Stimulated activated CD4-positive, alpha-beta T cell treated with anti-CD3 and anti-CD28 coated beads, Interleukin-4, amount 100 ng/mL, for 24 hours (primary cell): ENCODE data around the gene MGAT5.
"Not testable (repeated sequence)": the region's sequence is repeated elsewhere in the genome, so short reads cannot be mapped to it uniquely, and the experiment has no call there.

Experiments
- DNase-seq: peaks from one replicate; pipeline ENCODE4 v3.0.0-alpha.2; 2020

MGAT5 gene

DNA sequence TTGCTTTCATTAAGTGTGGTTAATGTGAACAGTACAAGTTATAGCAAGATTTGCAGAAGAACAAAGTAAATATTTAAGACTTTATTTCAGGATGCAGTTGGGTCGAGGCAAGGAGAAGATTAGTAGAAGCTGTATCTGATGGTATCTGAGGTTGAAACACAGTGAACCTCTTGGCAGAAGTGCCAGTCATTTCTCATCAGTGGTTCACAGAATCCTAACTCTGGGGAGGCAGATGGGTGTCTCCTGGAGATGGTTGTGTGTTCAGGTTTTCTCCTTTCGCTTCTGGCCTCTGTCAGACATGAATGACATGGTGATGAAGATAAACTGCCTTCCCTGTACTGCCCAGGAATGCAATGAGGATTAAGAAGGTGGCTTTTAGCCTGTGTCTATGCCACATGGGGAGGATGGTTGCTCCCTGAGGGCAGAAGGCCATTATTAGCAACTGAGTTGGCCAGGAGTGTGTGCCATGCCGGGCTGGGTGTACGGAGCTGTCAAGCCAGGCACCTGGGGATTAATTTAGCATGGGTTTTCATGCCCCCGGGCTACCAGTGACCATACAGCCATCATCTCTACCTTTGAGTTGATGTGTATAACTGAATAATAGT is 28.0 kb downstream of the MGAT5 start:
- no peak for DNase-seq

DNA sequence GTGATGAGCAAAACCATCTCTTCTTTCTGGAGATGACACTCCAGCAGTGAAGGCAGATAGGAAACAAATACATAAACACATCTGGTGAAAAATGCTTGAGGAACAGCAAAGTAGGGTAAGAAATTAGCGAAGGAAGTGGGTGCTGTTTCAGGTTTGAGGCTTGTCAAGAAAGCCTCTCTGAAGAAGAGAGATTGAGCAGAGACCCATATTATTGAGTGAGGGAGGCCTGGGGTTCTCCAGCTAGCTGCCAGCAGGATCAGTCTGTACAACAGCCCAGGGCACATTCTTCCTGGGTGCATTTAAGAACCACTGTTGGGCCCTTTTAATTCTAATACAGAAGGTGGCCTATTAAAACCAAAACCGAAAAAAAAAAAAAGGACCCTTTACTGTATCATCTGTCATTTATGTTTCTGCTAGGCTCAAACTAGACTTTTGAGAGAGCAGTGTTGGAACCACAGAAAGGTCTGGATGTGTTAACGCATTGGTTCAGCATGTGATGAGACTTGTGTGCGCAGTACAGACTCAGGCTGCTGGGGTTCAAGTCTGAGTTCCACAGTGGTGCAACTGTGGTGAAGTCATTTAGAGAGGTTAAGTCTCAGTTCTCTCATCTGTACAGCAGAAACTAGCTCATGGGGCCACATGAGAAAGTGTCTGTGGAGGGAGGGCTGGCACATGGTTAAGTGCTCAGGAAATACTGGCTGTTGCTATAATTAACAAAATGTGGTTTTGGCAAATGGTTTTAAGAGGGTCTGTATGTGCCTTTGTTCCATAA is 28.9 kb downstream of the MGAT5 start:
- DNase-seq: peak; percentile 56

DNA sequence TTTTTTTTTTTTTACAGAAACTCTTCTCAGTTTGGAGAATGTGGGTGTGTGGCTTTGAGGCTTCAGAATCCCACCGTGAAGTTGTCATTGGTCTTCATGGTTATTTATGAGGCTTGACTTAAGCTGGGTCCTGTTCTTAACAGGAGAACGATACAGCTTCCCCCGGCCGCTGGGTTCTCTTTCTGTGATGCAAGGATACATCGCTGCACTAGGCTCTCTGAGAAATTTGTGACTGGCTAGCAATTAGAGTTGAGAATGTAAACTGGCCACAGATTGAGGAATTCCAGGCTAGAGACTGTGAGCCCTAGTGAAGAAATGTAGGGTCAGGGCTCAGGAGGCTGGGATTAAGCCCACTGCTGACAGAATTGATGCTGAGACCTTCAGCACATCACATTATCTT is 29.8 kb downstream of the MGAT5 start:
- no peak for DNase-seq

DNA sequence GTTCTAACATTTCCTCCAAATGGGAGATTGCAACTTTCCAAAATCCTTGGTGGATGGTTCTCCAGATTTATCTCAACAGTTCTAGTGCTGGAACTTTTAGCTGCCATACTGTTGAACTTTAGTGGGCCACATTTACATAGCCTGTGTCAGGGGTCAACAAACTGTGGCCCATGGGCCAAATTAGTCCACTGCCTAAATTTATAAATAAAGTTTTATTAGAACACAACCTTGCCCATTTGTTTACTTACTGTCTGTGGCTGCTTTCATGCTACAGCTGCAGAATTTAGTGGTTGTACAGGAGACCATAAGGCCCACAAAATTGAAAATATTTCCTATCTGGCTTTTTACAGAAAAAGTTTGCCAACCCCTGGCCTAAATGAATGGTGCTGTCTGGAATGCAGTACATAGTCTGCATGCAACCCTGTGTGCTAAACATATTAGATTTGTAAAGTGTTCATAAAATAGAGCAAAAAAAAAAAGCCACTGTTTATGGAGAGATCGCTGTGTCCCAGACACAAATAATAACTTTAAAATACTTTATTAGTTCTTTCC is 30.3 kb downstream of the MGAT5 start:
- DNase-seq: no peak

DNA sequence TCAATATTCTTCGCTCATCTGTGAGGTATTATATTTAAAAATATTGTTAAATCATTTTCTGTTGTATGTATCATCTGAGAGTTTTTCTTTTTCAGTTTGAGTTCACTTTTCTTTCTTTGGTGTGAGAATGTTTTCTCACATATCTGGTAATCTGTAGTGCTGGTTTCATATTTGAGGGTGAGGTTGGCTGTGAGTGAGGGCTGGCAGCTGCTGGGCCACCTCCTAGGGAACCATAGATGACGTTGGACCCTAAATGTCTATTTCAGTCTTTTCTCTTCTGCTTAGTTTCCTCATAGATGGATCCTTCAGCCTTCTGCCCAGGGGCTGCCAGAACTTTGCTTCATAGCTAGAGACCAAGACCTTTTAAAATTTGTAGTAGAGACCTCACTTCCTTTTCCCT is 33.5 kb downstream of the MGAT5 start:
- peak; percentile 31 for DNase-seq

DNA sequence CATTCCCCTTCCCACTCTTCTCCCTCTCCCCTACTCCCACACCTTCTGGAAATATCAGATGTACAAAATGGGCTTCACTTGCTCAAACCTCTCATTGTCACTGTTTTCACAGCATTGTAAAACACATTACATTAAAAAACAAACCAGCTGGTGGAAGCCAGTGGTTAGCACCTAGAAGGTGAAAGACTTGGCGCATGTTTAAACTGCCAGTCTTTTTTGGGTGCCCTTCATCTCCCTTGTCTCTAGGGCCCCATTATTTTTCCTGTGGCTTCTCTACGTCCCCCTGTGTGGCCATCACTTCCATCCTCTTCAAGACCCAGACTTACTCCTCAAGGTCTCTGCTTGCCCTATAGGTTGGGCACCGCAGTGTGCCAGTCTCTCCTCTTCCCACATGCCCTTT is 34.9 kb downstream of the MGAT5 start:
- no peak for DNase-seq

DNA sequence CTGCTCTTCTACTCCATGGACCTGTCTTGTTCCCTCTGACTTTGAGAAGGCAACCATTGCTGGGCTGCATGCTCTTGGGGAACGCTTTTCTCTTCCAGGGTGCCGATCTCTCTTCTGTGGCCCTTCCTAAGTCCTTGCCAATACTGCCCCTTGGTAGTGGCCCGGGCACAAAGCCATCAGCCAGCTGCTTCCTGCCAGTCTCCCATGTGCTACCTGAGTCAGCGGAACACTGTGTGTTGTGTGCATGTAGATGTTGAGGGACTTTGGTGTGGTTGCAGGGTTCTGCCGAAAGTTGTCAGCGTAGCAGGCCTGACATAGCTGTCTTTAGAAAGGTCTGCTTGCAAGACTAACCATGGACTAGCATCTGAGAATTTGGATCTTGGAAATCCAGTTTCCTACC is 35.4 kb downstream of the MGAT5 start:
- peak; percentile 33 for DNase-seq

DNA sequence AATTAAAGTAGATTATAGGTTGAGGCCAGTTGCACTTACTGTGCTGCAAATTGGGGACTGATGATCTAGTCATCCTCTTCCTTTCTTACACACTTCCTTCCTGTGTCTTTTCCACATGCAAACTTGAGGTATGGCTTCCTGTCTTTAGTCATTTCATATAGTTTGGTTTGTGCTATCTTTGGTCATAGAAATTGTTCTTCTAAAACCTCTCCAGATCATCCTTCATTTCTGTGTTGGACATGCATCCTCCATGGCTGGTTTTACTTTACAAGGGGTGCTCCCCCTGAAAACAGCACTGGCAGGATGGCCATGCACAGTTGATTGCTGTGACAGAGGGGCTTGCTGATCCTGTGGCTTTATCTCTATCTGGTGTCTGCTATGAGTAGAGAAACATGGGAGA is 36.5 kb downstream of the MGAT5 start:
- DNase-seq: no peak

DNA sequence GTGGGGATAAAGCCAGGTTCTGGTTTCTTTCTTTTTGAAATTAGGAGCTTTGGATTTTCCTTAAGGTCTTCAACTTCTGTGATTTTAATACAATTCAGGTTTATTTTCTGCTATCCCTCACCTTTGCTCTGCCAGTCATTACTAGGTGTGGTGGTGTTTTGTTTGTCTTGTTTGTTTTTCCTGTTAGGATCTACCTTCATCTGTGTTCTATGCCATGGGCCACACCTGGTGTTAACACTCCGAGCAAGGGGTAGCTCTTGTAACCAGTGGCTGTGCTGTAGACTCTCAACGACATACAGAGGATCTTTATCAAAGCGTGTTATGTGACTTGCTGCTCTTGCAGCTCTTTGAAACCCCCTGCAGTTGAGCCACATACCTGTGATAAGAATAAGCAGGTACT is 38.6 kb downstream of the MGAT5 start:
- DNase-seq: no peak

DNA sequence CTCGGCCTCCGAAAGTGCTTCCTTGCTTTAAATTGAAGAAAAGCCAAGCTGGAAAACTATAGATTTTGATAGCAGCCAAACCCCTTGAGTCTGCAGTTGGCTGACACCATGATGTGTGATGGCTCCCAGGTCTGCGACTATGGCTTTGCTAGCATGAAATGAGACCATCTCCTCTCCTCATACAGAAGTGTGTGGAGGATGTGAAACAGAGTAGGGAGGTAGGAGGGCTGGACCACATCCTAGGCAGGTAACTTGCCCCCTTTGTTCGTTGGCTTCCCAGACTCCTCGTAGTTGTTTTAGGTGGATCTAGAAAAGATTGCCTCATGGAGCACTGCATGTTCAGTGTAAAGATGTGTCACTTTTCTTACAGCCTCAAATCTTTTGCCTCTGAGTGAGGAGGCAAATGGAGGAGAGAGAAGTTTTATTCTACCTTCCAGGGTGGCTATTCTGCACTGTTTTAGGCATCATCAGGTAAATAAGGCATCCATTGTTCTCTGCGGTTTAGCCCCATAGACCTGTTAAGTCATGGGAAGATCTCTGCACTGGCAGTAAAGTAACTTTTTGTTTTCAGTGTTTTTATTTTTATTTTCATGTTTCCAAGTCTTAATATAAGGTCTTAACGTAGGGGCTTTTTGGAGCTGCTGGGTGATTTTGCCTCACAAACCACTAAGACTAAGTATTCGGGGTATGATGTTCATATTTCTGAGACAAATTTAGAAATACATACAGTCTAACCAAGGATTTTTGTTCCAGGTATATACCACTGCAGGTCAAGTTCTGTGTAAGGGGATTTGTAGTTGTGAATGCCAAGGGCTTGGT is 40.1 kb downstream of the MGAT5 start:
- no peak for DNase-seq

DNA sequence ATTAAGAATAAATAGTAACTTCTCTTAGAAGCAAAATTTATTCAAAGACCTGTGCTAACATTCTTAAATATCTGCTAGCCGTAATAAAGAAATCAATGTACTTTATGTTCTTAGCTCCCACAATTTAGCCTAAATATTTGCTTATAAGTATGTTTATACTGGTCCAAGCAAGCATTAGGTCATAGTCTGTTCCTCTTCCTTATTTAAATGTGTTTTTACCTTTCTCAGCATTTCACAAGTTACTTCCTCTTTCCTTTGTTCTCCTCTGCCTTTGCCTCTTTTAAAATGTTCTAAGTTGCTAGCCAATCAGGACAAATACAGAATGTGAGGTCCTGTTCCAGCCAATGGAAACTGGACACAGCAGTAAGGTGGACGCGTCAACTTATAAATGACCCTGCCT is 40.7 kb downstream of the MGAT5 start:
- not testable (repeated sequence) for DNase-seq

DNA sequence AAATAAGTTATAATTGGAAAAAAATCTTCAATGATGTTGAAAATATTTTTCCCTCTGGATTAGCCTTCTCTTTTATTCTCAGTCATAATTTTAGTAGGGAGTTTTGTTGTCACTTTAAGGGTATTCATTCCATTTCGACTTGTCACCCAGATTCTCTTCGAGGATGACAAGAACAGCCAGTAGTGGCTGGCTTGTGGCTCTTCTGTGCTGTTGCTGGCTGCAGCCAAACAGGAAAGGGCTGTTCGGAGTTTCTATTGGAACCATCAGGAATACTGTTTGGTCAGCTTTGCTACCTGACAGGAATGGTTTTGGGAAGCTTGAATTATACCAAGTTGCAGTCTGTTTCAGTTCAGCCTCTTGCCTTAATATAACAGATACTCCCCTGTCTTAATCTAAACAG is 41.6 kb downstream of the MGAT5 start:
- DNase-seq: no peak

DNA sequence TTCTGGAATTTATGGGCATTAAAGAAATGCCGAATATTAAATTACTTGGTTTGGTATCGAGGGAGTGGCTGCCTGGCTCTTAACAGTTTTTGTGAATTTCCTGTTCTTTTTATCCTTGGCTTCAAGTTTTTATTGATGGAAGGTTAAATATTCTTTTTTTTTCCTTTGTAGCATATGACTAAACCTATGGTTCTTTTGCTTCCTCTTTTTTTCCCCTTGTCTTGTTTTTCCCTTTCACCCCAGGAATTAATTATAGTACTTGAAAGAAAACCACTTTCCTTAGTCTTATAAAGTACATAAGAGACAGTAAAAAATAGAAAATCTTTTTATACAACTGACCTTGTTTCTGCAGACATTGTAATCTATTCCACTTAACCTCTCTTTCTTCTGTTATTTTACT is 42.4 kb downstream of the MGAT5 start:
- DNase-seq: no peak

DNA sequence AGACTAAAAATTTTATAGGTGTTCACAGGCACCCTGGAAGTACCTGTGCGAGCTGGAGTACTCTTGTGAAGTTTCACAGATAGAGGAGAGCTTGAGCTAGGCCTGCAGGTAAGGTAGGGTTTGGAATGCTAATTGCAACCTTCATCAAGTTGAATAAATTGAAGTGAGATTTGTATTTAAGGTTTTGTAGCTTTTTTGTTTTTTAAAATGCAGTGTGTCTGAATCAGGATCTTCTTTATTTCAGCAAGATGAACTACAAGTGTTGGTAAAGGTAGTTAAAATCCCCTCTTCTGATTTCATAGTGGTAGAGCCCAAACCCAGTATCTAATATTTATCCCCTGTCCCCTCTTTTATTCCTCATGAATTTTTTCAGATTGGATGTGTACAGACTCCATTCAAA is 45.5 kb downstream of the MGAT5 start:
- no peak for DNase-seq

DNA sequence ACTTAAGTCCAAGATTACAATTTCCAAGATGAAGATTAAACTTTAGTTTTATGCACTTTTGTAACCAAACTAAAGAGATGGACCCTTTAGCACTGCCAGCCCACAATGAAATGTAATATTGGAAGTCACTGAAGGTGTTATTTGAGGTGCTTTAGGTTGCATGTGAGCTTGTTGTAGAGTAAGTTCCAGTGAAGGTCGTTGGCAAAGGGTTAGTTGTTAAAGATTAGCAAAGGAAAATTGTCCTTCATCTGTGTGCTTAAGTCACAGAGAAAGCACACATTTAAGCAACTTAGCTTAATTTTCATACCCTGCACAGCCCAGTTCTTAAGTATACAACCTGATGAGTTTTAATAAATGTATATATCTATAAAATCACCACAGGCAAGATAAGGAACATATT is 46.7 kb downstream of the MGAT5 start:
- DNase-seq: no peak

DNA sequence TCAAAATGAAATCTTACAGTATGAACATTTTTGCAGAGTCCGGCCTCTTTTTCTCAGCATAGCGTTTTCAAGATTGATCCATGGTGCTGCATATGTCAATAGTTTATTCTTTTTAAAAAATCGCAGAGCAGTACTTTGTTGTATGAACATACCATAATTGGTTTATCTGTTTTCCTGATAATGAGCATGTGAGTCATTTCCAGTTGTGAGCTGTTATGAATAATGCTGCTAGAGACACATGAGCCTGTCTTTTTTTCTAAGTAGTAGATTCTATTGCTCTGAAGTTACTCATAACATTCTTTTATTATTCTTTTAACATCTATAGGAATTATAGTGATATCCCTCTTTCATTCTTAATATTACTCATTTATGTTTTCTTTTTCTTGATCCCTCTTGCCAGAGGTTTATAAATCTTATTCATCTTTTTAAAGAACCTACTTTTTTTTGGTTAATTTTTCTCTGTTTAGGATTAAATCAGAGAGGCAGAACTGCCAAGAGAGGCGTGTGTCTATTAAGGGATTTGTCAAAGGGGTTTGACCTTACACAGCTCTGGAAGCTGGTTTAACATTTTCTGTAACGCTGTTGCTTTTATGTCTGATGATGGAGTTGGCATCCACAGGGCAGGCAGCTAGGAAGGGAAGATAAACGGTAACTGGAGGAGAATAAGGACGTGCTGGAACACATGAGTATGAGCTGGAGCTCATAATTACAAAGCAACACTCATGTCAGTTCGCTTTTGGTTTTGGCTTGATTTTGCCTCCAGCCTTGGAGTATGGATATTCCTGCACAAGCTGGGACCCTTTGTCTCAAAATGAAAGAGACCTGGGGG is 47.4 kb downstream of the MGAT5 start:
- no peak for DNase-seq

DNA sequence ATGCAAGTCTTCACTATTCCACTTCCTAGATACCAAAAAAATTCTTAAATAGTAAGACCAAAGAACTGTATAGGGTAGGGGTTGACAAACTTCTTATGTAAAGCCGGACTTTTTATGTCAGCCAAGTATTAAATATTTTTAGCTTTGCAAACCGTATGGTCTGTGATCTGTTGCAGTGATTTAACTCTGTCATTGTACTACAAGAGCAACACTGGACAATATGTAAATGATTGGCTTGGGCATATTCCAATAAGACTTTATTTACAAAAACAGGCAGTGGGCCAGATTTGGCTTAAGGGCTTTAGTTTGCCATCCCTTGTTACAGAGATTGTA is 48.0 kb downstream of the MGAT5 start:
- DNase-seq: no peak

DNA sequence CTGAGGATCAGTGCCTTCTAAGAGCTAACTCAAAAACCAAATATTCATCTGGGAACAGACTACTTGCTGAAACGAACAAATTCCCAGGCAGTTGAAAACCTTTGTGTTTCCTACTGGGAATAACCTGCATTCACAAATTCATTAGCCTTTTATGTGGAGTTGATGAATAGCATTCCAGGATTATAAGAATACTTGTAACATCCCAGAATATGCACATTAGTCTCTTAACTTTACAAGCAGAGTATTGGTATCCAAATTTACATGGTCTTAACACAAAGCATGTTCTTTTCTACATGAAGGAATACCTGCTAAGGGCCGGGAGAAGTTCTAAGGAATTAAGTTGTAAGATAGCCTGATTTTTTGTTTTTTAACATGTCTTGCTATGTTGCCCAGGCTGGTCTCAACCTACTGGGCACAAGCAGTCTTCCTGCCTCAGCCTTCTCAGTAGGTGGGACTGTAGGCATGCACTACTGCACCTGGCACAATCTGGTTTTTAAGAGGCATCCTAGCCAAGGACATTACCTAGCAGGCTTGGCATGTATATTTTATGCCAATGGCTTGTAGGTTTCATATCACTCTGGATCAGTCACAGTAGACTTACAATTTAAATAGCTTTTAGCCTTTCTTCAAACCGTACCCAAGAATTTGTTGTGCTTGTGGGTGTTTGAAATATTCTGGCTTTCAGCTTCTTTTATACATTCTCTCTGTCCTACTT is 50.7 kb downstream of the MGAT5 start:
- DNase-seq: no peak

DNA sequence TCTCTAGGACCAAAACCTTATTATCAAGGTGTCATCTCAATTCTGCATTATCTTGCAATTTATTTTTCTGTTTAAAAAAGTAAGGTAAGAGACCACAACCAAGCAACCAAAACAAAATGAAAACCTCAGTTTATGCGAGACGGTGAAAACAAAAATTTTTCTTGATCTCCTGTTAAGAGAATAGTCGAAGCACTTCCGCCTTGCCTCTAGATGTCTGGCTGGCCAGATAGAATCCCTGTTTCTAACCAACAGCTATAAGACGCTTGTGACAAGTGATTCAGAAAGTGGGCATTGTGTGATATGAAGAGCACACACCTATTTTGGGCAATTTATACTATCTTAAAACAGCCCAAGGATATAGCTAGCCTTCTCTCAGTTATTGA is 51.2 kb downstream of the MGAT5 start:
- DNase-seq: no peak

DNA sequence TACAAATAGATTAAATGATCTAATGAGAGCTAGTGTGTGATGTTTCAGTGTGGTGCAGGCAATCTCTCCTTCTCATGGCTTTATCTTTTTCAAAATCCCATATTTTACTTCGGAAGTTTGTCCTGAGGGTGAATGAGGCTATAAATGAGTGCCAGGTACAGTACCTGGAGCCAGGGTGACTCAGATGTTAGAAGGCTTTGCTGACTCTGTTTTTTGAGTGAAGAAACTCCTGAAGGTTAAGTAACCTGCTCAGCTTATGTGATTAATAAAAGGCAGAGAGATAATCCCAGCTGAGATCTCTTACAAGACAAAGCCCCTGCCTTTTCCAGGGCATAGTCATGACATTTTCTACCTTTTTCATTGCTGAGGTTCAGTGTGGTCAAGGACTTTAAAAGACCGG is 52.6 kb downstream of the MGAT5 start:
- no peak for DNase-seq

DNA sequence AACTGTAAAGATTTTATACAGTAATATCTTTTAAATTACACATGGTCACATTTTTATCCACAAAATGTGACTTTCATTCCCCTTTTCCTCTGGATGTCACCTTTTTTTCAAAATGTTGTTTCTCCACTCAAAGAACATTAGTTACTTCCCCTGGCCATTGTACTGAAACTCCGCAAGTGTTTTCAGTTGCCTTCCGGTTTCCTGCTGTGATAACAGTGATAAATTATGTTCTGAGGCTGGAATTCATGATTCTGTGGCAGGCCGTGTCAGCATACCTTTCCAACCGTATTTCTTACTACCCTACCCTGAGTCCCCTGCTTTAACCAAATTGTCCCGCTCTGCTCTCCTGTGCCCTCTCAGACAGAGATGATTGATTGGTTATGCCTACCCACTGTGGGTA is 53.5 kb downstream of the MGAT5 start:
- no peak for DNase-seq
